Measurements from ENCODE around the gene FBXO8.

Gene FBXO8

GRCh38 chr4:174286870-174287269, 3.4 kb upstream of the FBXO8 start:
- no peak for TF ChIP-seq CTCF (IDR thresholded peaks at IDR 0.05; ENCODE audit: poor library complexity, severe bottlenecking)
- no peak overlapping the region for H3K4me3 ChIP-seq (ENCODE audit: severe bottlenecking)
- no peak overlapping the region for H3K27ac ChIP-seq (ENCODE audit: poor library complexity, severe bottlenecking)
- DNase-seq (ENCODE audit: low spot score) = no peak
- H3K9me3 ChIP-seq (ENCODE audit: severe bottlenecking) = no peaks in the 10 kb centered on the region
- no peaks in the 10 kb centered on the region for H3K27me3 ChIP-seq (ENCODE audit: insufficient read depth, poor library complexity, severe bottlenecking)
- peaks cover 1% of the 10 kb centered on the region; the same call in 1 of the 2 replicates for H3K36me3 ChIP-seq (ENCODE audit: low read depth)
- no peak for ATAC-seq (ENCODE audit: low read depth)
- peaks cover 4% of the 10 kb centered on the region for H3K4me1 ChIP-seq (ENCODE audit: insufficient read depth, poor library complexity, severe bottlenecking)

- H3K4me1 ChIP-seq (ENCODE audit: insufficient read depth, poor library complexity, severe bottlenecking) = peaks cover 6% of the 10 kb centered on the region
- no peaks in the 10 kb centered on the region for H3K36me3 ChIP-seq (ENCODE audit: low read depth)
- peak overlapping the region; percentile 71 for H3K4me3 ChIP-seq (ENCODE audit: severe bottlenecking)
- H3K27me3 ChIP-seq (ENCODE audit: insufficient read depth, poor library complexity, severe bottlenecking) = no peaks in the 10 kb centered on the region
- DNase-seq (ENCODE audit: low spot score) (no peak), ATAC-seq (ENCODE audit: low read depth) (no peak)
- H3K9me3 ChIP-seq (ENCODE audit: severe bottlenecking) = no peaks in the 10 kb centered on the region
- TF ChIP-seq CTCF (IDR thresholded peaks at IDR 0.05; ENCODE audit: poor library complexity, severe bottlenecking) = no peak
- peak overlapping the region; percentile 87 for H3K27ac ChIP-seq (ENCODE audit: poor library complexity, severe bottlenecking)
Observed at GRCh38 chr4:174284487-174284886, 1.0 kb upstream of the FBXO8 start.

GRCh38 chr4:174282836-174283506, 496 bp downstream of the FBXO8 start:
- H3K27me3 ChIP-seq (ENCODE audit: insufficient read depth, poor library complexity, severe bottlenecking) = no peaks in the 10 kb centered on the region
- TF ChIP-seq CTCF (IDR thresholded peaks at IDR 0.05; ENCODE audit: poor library complexity, severe bottlenecking) = no peak
- H3K36me3 ChIP-seq (ENCODE audit: low read depth) = no peaks in the 10 kb centered on the region
- peak; percentile 84 for DNase-seq (ENCODE audit: low spot score)
- peak; percentile 93 for ATAC-seq (ENCODE audit: low read depth)
- peak overlapping the region; percentile 71 for H3K4me3 ChIP-seq (ENCODE audit: severe bottlenecking)
- H3K9me3 ChIP-seq (ENCODE audit: severe bottlenecking) = no peaks in the 10 kb centered on the region
- H3K4me1 ChIP-seq (ENCODE audit: insufficient read depth, poor library complexity, severe bottlenecking) = peaks cover 10% of the 10 kb centered on the region
- peak overlapping the region; percentile 87 for H3K27ac ChIP-seq (ENCODE audit: poor library complexity, severe bottlenecking)

- DNase-seq (ENCODE audit: low spot score) = no peak
- no peaks in the 10 kb centered on the region for H3K36me3 ChIP-seq (ENCODE audit: low read depth)
- no peak overlapping the region for H3K27ac ChIP-seq (ENCODE audit: poor library complexity, severe bottlenecking)
- ATAC-seq (ENCODE audit: low read depth) = no peak
- H3K27me3 ChIP-seq (ENCODE audit: insufficient read depth, poor library complexity, severe bottlenecking) = no peaks in the 10 kb centered on the region
- H3K9me3 ChIP-seq (ENCODE audit: severe bottlenecking) = no peaks in the 10 kb centered on the region
- peaks cover 10% of the 10 kb centered on the region for H3K4me1 ChIP-seq (ENCODE audit: insufficient read depth, poor library complexity, severe bottlenecking)
- TF ChIP-seq CTCF (IDR thresholded peaks at IDR 0.05; ENCODE audit: poor library complexity, severe bottlenecking) = no peak
- peak overlapping the region; percentile 71 for H3K4me3 ChIP-seq (ENCODE audit: severe bottlenecking)
Observed at GRCh38 chr4:174281901-174282300, 1.6 kb downstream of the FBXO8 start.

GRCh38 chr4:174281182-174281737, 2.2 kb downstream of the FBXO8 start:
- Histone ChIP-seq H3K9me3 (ENCODE audit: severe bottlenecking) (no peaks in the 10 kb centered on the region), H3K36me3 (ENCODE audit: low read depth) (no peaks in the 10 kb centered on the region), H3K27ac (ENCODE audit: poor library complexity, severe bottlenecking) (no peak overlapping the region), H3K4me1 (ENCODE audit: insufficient read depth, poor library complexity, severe bottlenecking) (peaks cover 10% of the 10 kb centered on the region), H3K4me3 (ENCODE audit: severe bottlenecking) (no peak overlapping the region), H3K27me3 (ENCODE audit: insufficient read depth, poor library complexity, severe bottlenecking) (no peaks in the 10 kb centered on the region)
- DNase-seq (ENCODE audit: low spot score) (no peak), ATAC-seq (ENCODE audit: low read depth) (no peak)
- no peak for TF ChIP-seq CTCF (IDR thresholded peaks at IDR 0.05; ENCODE audit: poor library complexity, severe bottlenecking)
